ENCODE data around the gene MEIOC. TPM values are rescaled to one million over a fixed set of nuclear protein-coding genes. Genes with fewer than 3 reads are reported as not detected.
"Not testable (repeated sequence)": the region's sequence is repeated elsewhere in the genome, so short reads cannot be mapped to it uniquely, and the experiment has no call there.

Gene MEIOC
- total RNA-seq, 1 donor from 2014 or later, result 0.35 TPM

- DNase-seq (ENCODE audit: extremely low read depth, low read depth, low spot score), result not testable (repeated sequence)
These were observed 44.0 kb downstream of the MEIOC start for GRCh38 chr17:44700288-44700687.

GRCh38 chr17:44707755-44708400, 51.6 kb downstream of the MEIOC start:
- DNase-seq (ENCODE audit: extremely low read depth, low read depth, low spot score), result no peak

GRCh38 chr17:44708401-44709263, 52.4 kb downstream of the MEIOC start, which contains the start of gene DBF4B:
Gene DBF4B, plus strand, starts transcription at chr17:44708665. Its CDS starts 156 bp downstream, at chr17:44708821.
- peak; percentile 87 for DNase-seq (ENCODE audit: extremely low read depth, low read depth, low spot score)

- DNase-seq (ENCODE audit: extremely low read depth, low read depth, low spot score), result no peak
These were observed 63.2 kb downstream of the MEIOC start for GRCh38 chr17:44719444-44719843.

- DNase-seq (ENCODE audit: extremely low read depth, low read depth, low spot score), result no peak
These were observed 66.0 kb downstream of the MEIOC start for GRCh38 chr17:44722254-44722653.

Other genes starting within 250 kb of the MEIOC start
- gene GPATCH8, start 153.1 kb upstream of the MEIOC start, total RNA-seq, result 20.6 and 26.4 TPM in 2 replicates
- 2.8 and 4.5 TPM in 2 replicates for gene FZD2, start 99.0 kb upstream of the MEIOC start, total RNA-seq
- gene CCDC43, start 33.3 kb downstream of the MEIOC start, total RNA-seq, result 15.5 and 20.3 TPM in 2 replicates
- gene DBF4B, start 52.2 kb downstream of the MEIOC start, total RNA-seq, result 4.9 and 6.6 TPM in 2 replicates
- 0.23 and 2.5 TPM in 2 replicates for gene ADAM11, start 102.5 kb downstream of the MEIOC start, total RNA-seq
- gene GJC1, start 173.8 kb downstream of the MEIOC start, total RNA-seq, result 20.8 and 22.7 TPM in 2 replicates
- not detected in 2 replicates for gene HIGD1B, start 191.4 kb downstream of the MEIOC start, total RNA-seq
- 71.1 and 98.6 TPM in 2 replicates for gene EFTUD2, start 243.0 kb downstream of the MEIOC start, total RNA-seq